ENCODE measurements around the gene SEPTIN3.

DNA sequence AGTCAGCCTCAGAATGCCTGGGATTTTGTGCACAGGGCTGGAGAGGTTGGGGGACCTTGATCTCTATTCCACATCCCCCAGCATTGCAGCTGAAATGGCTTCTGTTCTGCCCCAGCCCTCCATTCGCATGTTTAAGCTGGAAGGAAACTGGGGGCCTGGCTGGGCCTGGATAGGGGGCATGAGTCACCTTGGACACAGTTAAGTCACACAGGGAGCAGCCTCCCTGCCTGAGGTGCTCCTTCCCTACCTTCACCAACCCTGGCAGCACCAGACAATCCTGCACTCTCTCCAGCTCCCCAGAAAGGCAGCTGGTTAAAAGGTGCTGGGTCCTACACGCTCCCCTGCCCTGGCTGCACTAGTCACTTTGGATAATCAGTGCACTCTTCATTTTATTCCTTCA, 16.5 kb upstream of the SEPTIN3 start:
- TF ChIP-seq, protein P1, sequence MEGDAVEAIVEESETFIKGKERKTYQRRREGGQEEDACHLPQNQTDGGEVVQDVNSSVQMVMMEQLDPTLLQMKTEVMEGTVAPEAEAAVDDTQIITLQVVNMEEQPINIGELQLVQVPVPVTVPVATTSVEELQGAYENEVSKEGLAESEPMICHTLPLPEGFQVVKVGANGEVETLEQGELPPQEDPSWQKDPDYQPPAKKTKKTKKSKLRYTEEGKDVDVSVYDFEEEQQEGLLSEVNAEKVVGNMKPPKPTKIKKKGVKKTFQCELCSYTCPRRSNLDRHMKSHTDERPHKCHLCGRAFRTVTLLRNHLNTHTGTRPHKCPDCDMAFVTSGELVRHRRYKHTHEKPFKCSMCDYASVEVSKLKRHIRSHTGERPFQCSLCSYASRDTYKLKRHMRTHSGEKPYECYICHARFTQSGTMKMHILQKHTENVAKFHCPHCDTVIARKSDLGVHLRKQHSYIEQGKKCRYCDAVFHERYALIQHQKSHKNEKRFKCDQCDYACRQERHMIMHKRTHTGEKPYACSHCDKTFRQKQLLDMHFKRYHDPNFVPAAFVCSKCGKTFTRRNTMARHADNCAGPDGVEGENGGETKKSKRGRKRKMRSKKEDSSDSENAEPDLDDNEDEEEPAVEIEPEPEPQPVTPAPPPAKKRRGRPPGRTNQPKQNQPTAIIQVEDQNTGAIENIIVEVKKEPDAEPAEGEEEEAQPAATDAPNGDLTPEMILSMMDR (conservative IDR thresholded peaks at IDR 0.05) = no peak
- no peak for TF ChIP-seq EZH2 (IDR thresholded peaks at IDR 0.05; ENCODE audit: low read depth)
